ENCODE data around the gene DPP3.

The DPP3 gene

GRCh38 chr11:66529655-66530054, 49.4 kb downstream of the DPP3 start:
- Histone ChIP-seq H3K23ac (ENCODE audit: low read length) (no peak overlapping the region), H2AFZ (ENCODE audit: insufficient read depth, low read length, poor library complexity) (no peak overlapping the region), H3K27me3 (ENCODE audit: insufficient read depth, low read length) (no peaks in the 10 kb centered on the region), H3K4me3 (ENCODE audit: low read depth, low read length) (no peak overlapping the region), H2BK5ac (ENCODE audit: low read depth, low read length, poor library complexity) (no peak overlapping the region), H3K9me3 (ENCODE audit: insufficient read depth, low read depth, low read length) (peaks cover 3% of the 10 kb centered on the region), H3K4me1 (ENCODE audit: control insufficient read depth in 1 of 2, insufficient read depth in 2 of 2, low read length in 2 of 2) (no peaks in the 10 kb centered on the region), H3K79me1 (ENCODE audit: low read length) (no peaks in the 10 kb centered on the region), H3K36me3 (ENCODE audit: control insufficient read depth in 1 of 2, insufficient read depth in 2 of 2, low read length in 2 of 2) (peaks cover 18 to 34% of the 10 kb centered on the region in 2 experiments), H3K4me2 (ENCODE audit: low read length) (no peak overlapping the region), H4K91ac (ENCODE audit: low read depth, low read length) (no peak overlapping the region), H3K14ac (ENCODE audit: low read length) (no peak overlapping the region), H3K4ac (ENCODE audit: low read depth, low read length) (no peak overlapping the region), H3K79me2 (ENCODE audit: control insufficient read depth, insufficient read depth, low read length, poor library complexity) (no peaks in the 10 kb centered on the region), H3K18ac (ENCODE audit: low read length) (no peak overlapping the region), H4K8ac (ENCODE audit: low read depth, low read length) (no peak overlapping the region), H4K12ac (ENCODE audit: low read depth, low read length) (no peak overlapping the region), H2BK12ac (ENCODE audit: low read length) (no peak overlapping the region), H3K9ac (ENCODE audit: low read length) (no peak overlapping the region), H3K27ac (ENCODE audit: low read depth, low read length) (no peak overlapping the region), H2AK5ac (ENCODE audit: low read length) (no peak overlapping the region), H2BK120ac (ENCODE audit: insufficient read depth, low read length, poor library complexity) (no peak overlapping the region)
- WGBS (ENCODE audit: extremely low coverage, insufficient coverage, insufficient read length): no CpG with 5 or more reads among the region's 13 CpGs
- DNase-seq: no peak

GRCh38 chr11:66530927-66531709, 50.9 kb downstream of the DPP3 start:
- no CpG with 5 or more reads among the region's 10 CpGs for WGBS (ENCODE audit: extremely low coverage, insufficient coverage, insufficient read length)

GRCh38 chr11:66531841-66532240, 51.6 kb downstream of the DPP3 start:
- Histone ChIP-seq H3K36me3 (ENCODE audit: control insufficient read depth in 1 of 2, insufficient read depth in 2 of 2, low read length in 2 of 2) (peaks cover 17 to 29% of the 10 kb centered on the region in 2 experiments), H4K12ac (ENCODE audit: low read depth, low read length) (no peak overlapping the region), H3K27me3 (ENCODE audit: insufficient read depth, low read length) (no peaks in the 10 kb centered on the region), H4K91ac (ENCODE audit: low read depth, low read length) (no peak overlapping the region), H2AFZ (ENCODE audit: insufficient read depth, low read length, poor library complexity) (no peak overlapping the region), H3K14ac (ENCODE audit: low read length) (no peak overlapping the region), H2AK5ac (ENCODE audit: low read length) (no peak overlapping the region), H2BK120ac (ENCODE audit: insufficient read depth, low read length, poor library complexity) (no peak overlapping the region), H3K18ac (ENCODE audit: low read length) (no peak overlapping the region), H3K9me3 (ENCODE audit: insufficient read depth, low read depth, low read length) (peaks cover 3% of the 10 kb centered on the region), H3K4ac (ENCODE audit: low read depth, low read length) (no peak overlapping the region), H2BK12ac (ENCODE audit: low read length) (no peak overlapping the region), H3K23ac (ENCODE audit: low read length) (no peak overlapping the region), H3K27ac (ENCODE audit: low read depth, low read length) (no peak overlapping the region), H3K4me2 (ENCODE audit: low read length) (no peak overlapping the region), H3K4me3 (ENCODE audit: low read depth, low read length) (no peak overlapping the region), H2BK5ac (ENCODE audit: low read depth, low read length, poor library complexity) (no peak overlapping the region), H3K4me1 (ENCODE audit: control insufficient read depth in 1 of 2, insufficient read depth in 2 of 2, low read length in 2 of 2) (no peaks in the 10 kb centered on the region), H3K9ac (ENCODE audit: low read length) (no peak overlapping the region), H4K8ac (ENCODE audit: low read depth, low read length) (no peak overlapping the region), H3K79me2 (ENCODE audit: control insufficient read depth, insufficient read depth, low read length, poor library complexity) (no peaks in the 10 kb centered on the region), H3K79me1 (ENCODE audit: low read length) (no peaks in the 10 kb centered on the region)
- no peak for DNase-seq
- WGBS (ENCODE audit: extremely low coverage, insufficient coverage, insufficient read length): no CpG with 5 or more reads among the region's 11 CpGs

More at GRCh38 chr11:66530927-66531709, 50.9 kb downstream of the DPP3 start:
- H2BK5ac ChIP-seq (ENCODE audit: low read depth, low read length, poor library complexity): no peak overlapping the region
- H3K36me3 ChIP-seq (ENCODE audit: control insufficient read depth in 1 of 2, insufficient read depth in 2 of 2, low read length in 2 of 2): peaks cover 17 to 31% of the 10 kb centered on the region in 2 experiments
- H3K27me3 ChIP-seq (ENCODE audit: insufficient read depth, low read length): no peaks in the 10 kb centered on the region
- no peak overlapping the region for H3K27ac ChIP-seq (ENCODE audit: low read depth, low read length)
- H3K79me2 ChIP-seq (ENCODE audit: control insufficient read depth, insufficient read depth, low read length, poor library complexity): no peaks in the 10 kb centered on the region
- H3K9me3 ChIP-seq (ENCODE audit: insufficient read depth, low read depth, low read length): peaks cover 3% of the 10 kb centered on the region
- H3K9ac ChIP-seq (ENCODE audit: low read length): no peak overlapping the region
- no peak overlapping the region for H3K23ac ChIP-seq (ENCODE audit: low read length)
- no peak overlapping the region for H2BK120ac ChIP-seq (ENCODE audit: insufficient read depth, low read length, poor library complexity)
- H2BK12ac ChIP-seq (ENCODE audit: low read length): no peak overlapping the region
- H3K14ac ChIP-seq (ENCODE audit: low read length): no peak overlapping the region
- no peaks in the 10 kb centered on the region for H3K4me1 ChIP-seq (ENCODE audit: control insufficient read depth in 1 of 2, insufficient read depth in 2 of 2, low read length in 2 of 2)
- H4K12ac ChIP-seq (ENCODE audit: low read depth, low read length): no peak overlapping the region
- no peak overlapping the region for H2AFZ ChIP-seq (ENCODE audit: insufficient read depth, low read length, poor library complexity)
- no peak overlapping the region for H4K91ac ChIP-seq (ENCODE audit: low read depth, low read length)
- no peak overlapping the region for H4K8ac ChIP-seq (ENCODE audit: low read depth, low read length)
- no peak for DNase-seq
- no peak overlapping the region for H3K18ac ChIP-seq (ENCODE audit: low read length)
- no peak overlapping the region for H3K4me2 ChIP-seq (ENCODE audit: low read length)
- no peak overlapping the region for H2AK5ac ChIP-seq (ENCODE audit: low read length)
- no peak overlapping the region for H3K4ac ChIP-seq (ENCODE audit: low read depth, low read length)
- no peak overlapping the region for H3K4me3 ChIP-seq (ENCODE audit: low read depth, low read length)
- no peaks in the 10 kb centered on the region for H3K79me1 ChIP-seq (ENCODE audit: low read length)

GRCh38 chr11:66532784-66533183, 52.5 kb downstream of the DPP3 start:
- Histone ChIP-seq H2BK5ac (ENCODE audit: low read depth, low read length, poor library complexity) (no peak overlapping the region), H3K4ac (ENCODE audit: low read depth, low read length) (no peak overlapping the region), H3K9me3 (ENCODE audit: insufficient read depth, low read depth, low read length) (peaks cover 3% of the 10 kb centered on the region), H3K23ac (ENCODE audit: low read length) (no peak overlapping the region), H3K9ac (ENCODE audit: low read length) (no peak overlapping the region), H3K36me3 (ENCODE audit: control insufficient read depth in 1 of 2, insufficient read depth in 2 of 2, low read length in 2 of 2) (peaks cover 17 to 28% of the 10 kb centered on the region in 2 experiments), H2BK12ac (ENCODE audit: low read length) (no peak overlapping the region), H3K4me1 (ENCODE audit: control insufficient read depth in 1 of 2, insufficient read depth in 2 of 2, low read length in 2 of 2) (no peaks in the 10 kb centered on the region), H2AFZ (ENCODE audit: insufficient read depth, low read length, poor library complexity) (no peak overlapping the region), H2BK120ac (ENCODE audit: insufficient read depth, low read length, poor library complexity) (no peak overlapping the region), H3K79me2 (ENCODE audit: control insufficient read depth, insufficient read depth, low read length, poor library complexity) (no peaks in the 10 kb centered on the region), H3K14ac (ENCODE audit: low read length) (no peak overlapping the region), H3K4me2 (ENCODE audit: low read length) (no peak overlapping the region), H4K8ac (ENCODE audit: low read depth, low read length) (no peak overlapping the region), H3K79me1 (ENCODE audit: low read length) (no peaks in the 10 kb centered on the region), H3K18ac (ENCODE audit: low read length) (no peak overlapping the region), H3K27me3 (ENCODE audit: insufficient read depth, low read length) (no peaks in the 10 kb centered on the region), H2AK5ac (ENCODE audit: low read length) (no peak overlapping the region), H3K4me3 (ENCODE audit: low read depth, low read length) (no peak overlapping the region), H4K91ac (ENCODE audit: low read depth, low read length) (no peak overlapping the region), H4K12ac (ENCODE audit: low read depth, low read length) (no peak overlapping the region), H3K27ac (ENCODE audit: low read depth, low read length) (no peak overlapping the region)
- no peak for DNase-seq
- WGBS (ENCODE audit: extremely low coverage, insufficient coverage, insufficient read length): no CpG with 5 or more reads among the region's 6 CpGs
